Measurements from ENCODE around the gene CLCN7. TPM values are rescaled to one million over a fixed set of nuclear protein-coding genes. Genes with fewer than 3 reads are reported as not detected.

The CLCN7 gene
- total RNA-seq, 1 experiment from 2014 or later: 70.0 TPM

DNA sequence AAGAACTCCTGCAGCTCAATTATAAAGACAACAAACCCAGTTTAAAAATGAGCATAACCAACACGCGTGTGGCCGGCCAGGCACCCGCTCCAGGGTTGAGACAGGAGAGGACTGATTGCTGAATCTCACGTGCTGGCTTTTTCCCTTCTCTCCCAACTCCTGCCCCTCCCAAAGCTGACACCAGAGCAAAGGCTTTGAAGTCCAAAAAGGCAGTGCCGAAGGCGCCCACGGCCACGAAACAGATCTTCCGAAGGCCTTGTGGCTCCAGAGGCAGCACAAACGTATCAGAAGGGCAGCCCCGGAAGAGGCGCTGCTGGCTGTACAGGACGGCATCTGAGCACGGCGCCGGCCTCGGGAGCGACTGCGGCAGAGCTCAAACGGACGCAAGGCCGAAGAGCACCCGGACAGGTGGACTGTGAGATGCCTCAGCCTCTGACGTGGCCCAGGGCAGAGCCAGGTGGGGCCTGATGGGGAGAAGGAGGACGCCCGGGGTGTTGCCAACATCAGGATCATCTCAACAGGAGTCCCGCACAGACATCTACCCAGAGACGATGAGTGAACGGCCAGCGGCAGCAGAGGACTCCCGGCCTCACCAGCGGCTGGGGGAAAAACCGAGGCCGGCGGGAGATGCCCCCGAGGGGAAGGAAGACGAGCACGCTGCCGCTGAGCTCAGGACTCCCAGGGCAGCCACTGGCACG lies 10.5 kb downstream of the CLCN7 start:
- H3K9me3 Mint-ChIP-seq: no peaks in the 10 kb centered on the region
- no peak overlapping the region for H3K18ac ChIP-seq (ENCODE audit: insufficient read length, low read depth, low read length)
- H2BK15ac ChIP-seq (ENCODE audit: low read depth, low read length): no peak overlapping the region
- no peaks in the 10 kb centered on the region for H3K4me1 ChIP-seq (ENCODE audit: insufficient read depth, low read length)
- H4K91ac ChIP-seq (ENCODE audit: insufficient read length, low read depth, low read length): no peak overlapping the region
- TF ChIP-seq, protein P1, sequence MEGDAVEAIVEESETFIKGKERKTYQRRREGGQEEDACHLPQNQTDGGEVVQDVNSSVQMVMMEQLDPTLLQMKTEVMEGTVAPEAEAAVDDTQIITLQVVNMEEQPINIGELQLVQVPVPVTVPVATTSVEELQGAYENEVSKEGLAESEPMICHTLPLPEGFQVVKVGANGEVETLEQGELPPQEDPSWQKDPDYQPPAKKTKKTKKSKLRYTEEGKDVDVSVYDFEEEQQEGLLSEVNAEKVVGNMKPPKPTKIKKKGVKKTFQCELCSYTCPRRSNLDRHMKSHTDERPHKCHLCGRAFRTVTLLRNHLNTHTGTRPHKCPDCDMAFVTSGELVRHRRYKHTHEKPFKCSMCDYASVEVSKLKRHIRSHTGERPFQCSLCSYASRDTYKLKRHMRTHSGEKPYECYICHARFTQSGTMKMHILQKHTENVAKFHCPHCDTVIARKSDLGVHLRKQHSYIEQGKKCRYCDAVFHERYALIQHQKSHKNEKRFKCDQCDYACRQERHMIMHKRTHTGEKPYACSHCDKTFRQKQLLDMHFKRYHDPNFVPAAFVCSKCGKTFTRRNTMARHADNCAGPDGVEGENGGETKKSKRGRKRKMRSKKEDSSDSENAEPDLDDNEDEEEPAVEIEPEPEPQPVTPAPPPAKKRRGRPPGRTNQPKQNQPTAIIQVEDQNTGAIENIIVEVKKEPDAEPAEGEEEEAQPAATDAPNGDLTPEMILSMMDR (conservative IDR thresholded peaks at IDR 0.05): no peak
- no peak overlapping the region for H3T11ph ChIP-seq (ENCODE audit: low read length)
- no peak overlapping the region for H2BK5ac ChIP-seq (ENCODE audit: insufficient read length, low read length)
- H3K4me2 ChIP-seq (ENCODE audit: insufficient read depth, insufficient read length, low read length): no peak overlapping the region
- no peak overlapping the region for H3K27ac ChIP-seq (ENCODE audit: insufficient read length, low read depth, low read length)
- H3K23ac ChIP-seq (ENCODE audit: insufficient read length, low read depth, low read length): no peak overlapping the region
- H2AFZ ChIP-seq (ENCODE audit: low read length): no peak overlapping the region
- H3K27ac Mint-ChIP-seq: no peak overlapping the region
- H3K79me2 ChIP-seq (ENCODE audit: insufficient read depth, low read length): peaks cover 3% of the 10 kb centered on the region; the same call in 1 of the 2 replicates
- no peak for DNase-seq
- H3K4me3 Mint-ChIP-seq: no peak overlapping the region
- no peak overlapping the region for H3K56ac ChIP-seq (ENCODE audit: insufficient read length, low read depth, low read length)
- peaks cover 4% of the 10 kb centered on the region for H3K79me1 ChIP-seq (ENCODE audit: insufficient read depth, low read depth, low read length, poor library complexity, severe bottlenecking)
- WGBS (ENCODE audit: extremely low coverage, insufficient read length, low lambda C conversion rate): no CpG with 5 or more reads among the region's 41 CpGs
- H3K4ac ChIP-seq (ENCODE audit: low read depth, low read length): no peak overlapping the region
- H3K4me1 Mint-ChIP-seq: no peaks in the 10 kb centered on the region
- H4K5ac ChIP-seq (ENCODE audit: insufficient read length, low read depth, low read length): no peak overlapping the region
- no peak overlapping the region for H4K8ac ChIP-seq (replicated peaks; ENCODE audit: insufficient read length, low read depth, low read length)
- no peak overlapping the region for H2AK5ac ChIP-seq (ENCODE audit: insufficient read length, low read length)
- no peak overlapping the region for H2BK20ac ChIP-seq (ENCODE audit: low read depth, low read length, poor library complexity, severe bottlenecking)
- no peak overlapping the region for H3K9ac ChIP-seq (ENCODE audit: extremely low read depth, insufficient read length, low read length)
- no peaks in the 10 kb centered on the region for H3K23me2 ChIP-seq (ENCODE audit: insufficient read length, low read depth, low read length, poor library complexity, severe bottlenecking)
- H3K27me3 ChIP-seq (ENCODE audit: insufficient read depth, low read length): no peaks in the 10 kb centered on the region
- no peaks in the 10 kb centered on the region for H3K27me3 Mint-ChIP-seq (ENCODE audit: low read depth)
- H2BK120ac ChIP-seq (ENCODE audit: low read depth, low read length, poor library complexity, severe bottlenecking): no peak overlapping the region
- peaks cover 2 to 18% (median 13%) of the 10 kb centered on the region in 3 experiments; a peak in 4 of 7 replicates for H3K36me3 Mint-ChIP-seq (ENCODE audit: insufficient read depth in 1 of 3, low read depth in 3 of 3)
- H2BK12ac ChIP-seq (ENCODE audit: insufficient read length, low read depth, low read length): no peak overlapping the region
- no peaks in the 10 kb centered on the region for H4K20me1 ChIP-seq (ENCODE audit: control insufficient read depth, insufficient read depth, insufficient read length)
- H3K9me3 ChIP-seq (ENCODE audit: control insufficient read depth, low read depth, low read length): no peaks in the 10 kb centered on the region
- no peak overlapping the region for H3K14ac ChIP-seq (ENCODE audit: insufficient read depth, low read length)
